C4-2B (cell line): ENCODE measurements around the gene TULP1.

Source experiments
- H3K27ac ChIP-seq: fragments of 450-650 bp; 2 replicates; pipeline ENCODE4 v1.5.1; 2017
- ZFX ChIP-seq: fragments of 450-650 bp; IDR thresholded peaks from 2 replicates; pipeline ENCODE4 v1.6.1; 2017
- TF ChIP-seq, protein P1 (sequence below): fragments of 450-650 bp; conservative IDR thresholded peaks from 2 replicates; pipeline ENCODE4 v1.5.1; 2017; ENCODE audit warnings: mild to moderate bottlenecking

Gene TULP1

DNA sequence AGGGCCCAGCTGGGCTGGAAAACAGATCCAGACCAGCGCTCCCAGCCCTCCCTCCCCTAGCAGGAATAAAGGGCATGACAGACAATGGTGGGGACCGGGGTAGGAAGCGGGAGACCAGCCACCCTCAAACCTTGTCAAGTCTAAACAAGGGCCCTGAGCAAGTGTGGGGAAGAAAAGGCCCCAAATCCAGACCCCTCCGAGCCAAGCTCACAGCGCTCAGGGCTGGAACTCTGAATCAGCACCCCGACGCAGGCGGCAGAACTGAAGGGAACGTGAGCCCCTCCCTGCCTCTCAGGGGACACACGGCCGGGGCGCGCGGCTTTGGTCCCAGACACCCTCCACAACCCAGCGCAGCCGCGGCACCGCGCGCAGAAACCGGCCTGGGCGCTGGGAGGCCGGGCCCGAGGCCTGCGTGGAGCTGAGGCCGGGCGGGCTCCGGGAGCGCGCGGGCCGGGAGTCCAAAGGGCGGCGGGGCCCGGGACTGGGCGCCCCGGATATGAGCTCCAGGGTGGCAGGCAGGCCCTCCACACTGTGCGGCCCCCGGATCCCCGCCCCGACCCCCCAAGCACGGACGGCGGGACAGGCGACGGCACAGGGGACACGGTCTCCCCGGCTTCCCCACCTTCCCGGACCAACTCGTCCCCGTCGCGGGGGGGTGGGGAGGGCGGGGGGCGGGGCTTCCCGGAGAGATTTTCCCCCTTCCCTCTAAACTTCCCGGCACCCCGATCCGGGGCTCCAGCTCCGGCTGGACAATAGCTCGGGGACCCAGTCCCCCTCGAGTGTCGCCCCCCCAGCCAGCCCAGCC is 16.5 kb downstream of the TULP1 start:
- TF ChIP-seq ZFX = peak; percentile 93
- TF ChIP-seq, protein P1, sequence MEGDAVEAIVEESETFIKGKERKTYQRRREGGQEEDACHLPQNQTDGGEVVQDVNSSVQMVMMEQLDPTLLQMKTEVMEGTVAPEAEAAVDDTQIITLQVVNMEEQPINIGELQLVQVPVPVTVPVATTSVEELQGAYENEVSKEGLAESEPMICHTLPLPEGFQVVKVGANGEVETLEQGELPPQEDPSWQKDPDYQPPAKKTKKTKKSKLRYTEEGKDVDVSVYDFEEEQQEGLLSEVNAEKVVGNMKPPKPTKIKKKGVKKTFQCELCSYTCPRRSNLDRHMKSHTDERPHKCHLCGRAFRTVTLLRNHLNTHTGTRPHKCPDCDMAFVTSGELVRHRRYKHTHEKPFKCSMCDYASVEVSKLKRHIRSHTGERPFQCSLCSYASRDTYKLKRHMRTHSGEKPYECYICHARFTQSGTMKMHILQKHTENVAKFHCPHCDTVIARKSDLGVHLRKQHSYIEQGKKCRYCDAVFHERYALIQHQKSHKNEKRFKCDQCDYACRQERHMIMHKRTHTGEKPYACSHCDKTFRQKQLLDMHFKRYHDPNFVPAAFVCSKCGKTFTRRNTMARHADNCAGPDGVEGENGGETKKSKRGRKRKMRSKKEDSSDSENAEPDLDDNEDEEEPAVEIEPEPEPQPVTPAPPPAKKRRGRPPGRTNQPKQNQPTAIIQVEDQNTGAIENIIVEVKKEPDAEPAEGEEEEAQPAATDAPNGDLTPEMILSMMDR = no peak
- H3K27ac ChIP-seq = peak overlapping the region; percentile 97

- peak overlapping the region; percentile 97 for H3K27ac ChIP-seq
- TF ChIP-seq ZFX = no peak
- TF ChIP-seq, protein P1 = no peak
Observed at GRCh38 chr6:35495258-35496035, 17.2 kb downstream of the TULP1 start.

DNA sequence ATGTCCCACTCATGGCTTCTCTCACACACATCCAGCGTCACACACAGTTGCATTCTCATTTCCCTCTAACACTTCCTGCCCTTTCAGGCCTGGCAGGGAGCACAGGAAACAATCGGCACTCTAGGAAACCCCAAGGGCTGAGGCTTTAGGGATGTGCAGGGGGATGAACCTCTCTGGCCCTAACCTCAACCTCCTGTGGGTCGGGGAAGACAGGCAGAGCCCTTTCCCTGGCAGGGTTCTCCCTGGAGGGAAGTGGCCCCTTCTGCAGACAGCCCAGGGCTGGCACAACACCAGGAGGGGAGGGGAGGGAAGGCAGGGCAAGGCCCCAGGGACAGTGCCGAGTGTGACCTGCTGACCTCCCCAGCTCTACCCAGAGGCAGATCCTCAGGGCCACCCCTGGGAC is 18.5 kb downstream of the TULP1 start:
- no peak overlapping the region for H3K27ac ChIP-seq
- no peak for TF ChIP-seq ZFX
- TF ChIP-seq, protein P1 = no peak

DNA sequence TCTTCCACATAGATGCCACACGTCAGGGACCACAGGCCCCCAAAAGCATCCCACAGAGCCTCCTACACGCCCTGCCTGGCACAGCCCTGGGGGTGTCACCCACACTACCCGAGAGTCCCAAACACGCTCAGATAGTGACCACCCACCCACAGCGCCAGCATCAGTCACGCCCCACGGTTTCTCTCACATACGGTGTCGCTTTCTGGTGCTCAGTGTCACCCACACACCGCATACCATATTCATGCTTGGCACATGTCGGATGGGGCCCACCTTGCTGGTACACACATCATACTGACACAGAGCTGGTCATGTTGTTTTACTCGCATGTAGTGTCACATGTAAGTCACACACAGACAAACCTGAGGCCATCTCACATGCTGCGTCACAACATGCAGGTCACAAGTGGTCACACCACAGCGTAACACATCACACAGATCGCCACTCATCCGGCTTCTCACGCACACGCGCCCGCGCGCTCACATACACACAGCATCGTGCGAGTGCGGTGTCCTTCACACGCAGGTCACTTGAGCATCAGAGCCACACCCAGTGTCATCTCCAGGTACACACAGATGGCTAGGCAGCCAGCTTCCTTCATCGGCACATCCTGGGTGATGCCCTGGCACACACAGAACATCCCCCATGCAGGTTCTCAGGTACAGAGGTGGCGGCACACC is 19.3 kb downstream of the TULP1 start:
- H3K27ac ChIP-seq = no peak overlapping the region
- TF ChIP-seq, protein P1 = no peak
- TF ChIP-seq ZFX = no peak

DNA sequence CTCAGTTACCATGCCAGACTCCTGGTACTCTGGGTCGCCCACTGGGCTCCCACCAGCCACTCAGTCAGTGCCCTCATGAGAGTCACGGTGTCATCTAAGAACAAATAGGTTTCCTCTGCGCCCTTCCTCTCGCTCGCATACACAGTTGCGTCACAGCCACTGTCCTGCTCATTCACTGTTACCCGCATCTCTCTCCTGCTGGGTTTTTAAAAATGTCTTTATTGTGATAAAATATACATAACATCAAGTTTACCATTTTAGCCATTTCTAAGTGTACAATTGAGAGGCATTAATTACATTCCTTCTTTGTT is 19.8 kb downstream of the TULP1 start:
- no peak overlapping the region for H3K27ac ChIP-seq
- no peak for TF ChIP-seq ZFX
- TF ChIP-seq, protein P1 = no peak

GRCh38 chr6:35492258-35492973 is 20.3 kb downstream of the TULP1 start:
- H3K27ac ChIP-seq = peak overlapping the region; percentile 8; the same call in 1 of the 2 replicates
- TF ChIP-seq ZFX = no peak
- TF ChIP-seq, protein P1 = no peak
